ENCODE results near the gene DVL1. TPM values are rescaled to one million over a fixed set of nuclear protein-coding genes. Genes with fewer than 3 reads are reported as not detected.

DVL1 gene
- total and polyA plus RNA-seq, 9 of the 15 experiments (the other 6 are each of a cell fraction or from before 2014, with no cell fraction given): 0.62 to 135 (median 24.3) TPM

GRCh38 chr1:1318131-1318652, 31.0 kb downstream of the DVL1 start (continued):
- no peak for TF ChIP-seq ZFP91 (CRISPR knock-in tag; IDR thresholded peaks at IDR 0.05)
- TF ChIP-seq CBFA2T3 (IDR thresholded peaks at IDR 0.05): no peak
- no peak for TF ChIP-seq TFAM (CRISPR knock-in tag; conservative IDR thresholded peaks at IDR 0.05)
- TF ChIP-seq ZNF280A (IDR thresholded peaks at IDR 0.05; ENCODE audit: low read depth, partially characterized antibody): no peak
- no peak for TF ChIP-seq ZFP1 (CRISPR knock-in tag; IDR thresholded peaks at IDR 0.05)
- TF ChIP-seq NFIC (IDR thresholded peaks at IDR 0.05): peak; percentile 66
- TF ChIP-seq RB1 (IDR thresholded peaks at IDR 0.05; ENCODE audit: low read depth): no peak
- no peak for TF ChIP-seq TCF7 (IDR thresholded peaks at IDR 0.05; ENCODE audit: borderline replicate concordance)
- no peak for TF ChIP-seq HDAC1 (IDR thresholded peaks at IDR 0.05)
- no peak for TF ChIP-seq SFPQ (IDR thresholded peaks at IDR 0.05; ENCODE audit: low read depth, low read length)
- TF ChIP-seq SMC3 (conservative IDR thresholded peaks at IDR 0.05; ENCODE audit: insufficient read depth, low read depth, low read length): no peak
- no peak for TF ChIP-seq ZNF740 (CRISPR knock-in tag; IDR thresholded peaks at IDR 0.05)
- TF ChIP-seq ZNF740 (tag; IDR thresholded peaks at IDR 0.05): no peak
- TF ChIP-seq MAX (CRISPR knock-in tag; IDR thresholded peaks at IDR 0.05): no peak
- TF ChIP-seq CHCHD3 (CRISPR knock-in tag; IDR thresholded peaks at IDR 0.05): no peak
- no peak for TF ChIP-seq ZNF696 (CRISPR knock-in tag; conservative IDR thresholded peaks at IDR 0.05)
- no peak for TF ChIP-seq SNRNP70 (optimal IDR thresholded peaks at IDR 0.05; ENCODE audit: low read depth, low read length)
- no peak for TF ChIP-seq GTF2B (IDR thresholded peaks at IDR 0.05; ENCODE audit: extremely low read depth, insufficient read length)
- TF ChIP-seq USF1 (CRISPR knock-in tag; IDR thresholded peaks at IDR 0.05): no peak
